ENCODE results near the gene POMT1.
"Not testable (repeated sequence)": the region's sequence is repeated elsewhere in the genome, so short reads cannot be mapped to it uniquely, and the experiment has no call there.

POMT1 gene

GRCh38 chr9:131499254-131499767 lies 3.4 kb upstream of the POMT1 start:
- DNase-seq (ENCODE audit: low spot score) = no peak

GRCh38 chr9:131500377-131500776 lies 2.3 kb upstream of the POMT1 start:
- DNase-seq (ENCODE audit: low spot score) = peak; percentile 76

- DNase-seq (ENCODE audit: low spot score) = peak; percentile 70
These were observed 1.7 kb upstream of the POMT1 start for GRCh38 chr9:131500939-131501541.

GRCh38 chr9:131503626-131504465 lies 1.1 kb downstream of the POMT1 start:
- peak; percentile 63 for DNase-seq (ENCODE audit: low spot score)

GRCh38 chr9:131505012-131505411 lies 2.3 kb downstream of the POMT1 start:
- no peak for DNase-seq (ENCODE audit: low spot score)

GRCh38 chr9:131511416-131511815 lies 8.7 kb downstream of the POMT1 start:
- DNase-seq (ENCODE audit: low spot score) = no peak

- DNase-seq (ENCODE audit: low spot score) = no peak
These were observed 9.2 kb downstream of the POMT1 start for GRCh38 chr9:131511880-131512279.

GRCh38 chr9:131513177-131513576 lies 10.5 kb downstream of the POMT1 start:
- DNase-seq (ENCODE audit: low spot score) = no peak

- DNase-seq (ENCODE audit: low spot score) = not testable (repeated sequence)
These were observed 12.9 kb downstream of the POMT1 start for GRCh38 chr9:131515559-131516031.

- DNase-seq (ENCODE audit: low spot score) = no peak
These were observed 13.4 kb downstream of the POMT1 start for GRCh38 chr9:131516100-131516499.

GRCh38 chr9:131516930-131517329 lies 14.2 kb downstream of the POMT1 start:
- DNase-seq (ENCODE audit: low spot score) = no peak

GRCh38 chr9:131517761-131518190 lies 15.1 kb downstream of the POMT1 start:
- DNase-seq (ENCODE audit: low spot score) = no peak

- no peak for DNase-seq (ENCODE audit: low spot score)
These were observed 15.8 kb downstream of the POMT1 start for GRCh38 chr9:131518553-131518952.

- no peak for DNase-seq (ENCODE audit: low spot score)
These were observed 17.8 kb downstream of the POMT1 start for GRCh38 chr9:131520503-131520902.

GRCh38 chr9:131521203-131521602 lies 18.5 kb downstream of the POMT1 start:
- DNase-seq (ENCODE audit: low spot score) = no peak

- no peak for DNase-seq (ENCODE audit: low spot score)
These were observed 19.1 kb downstream of the POMT1 start for GRCh38 chr9:131521822-131522221.

- DNase-seq (ENCODE audit: low spot score) = no peak
These were observed 19.8 kb downstream of the POMT1 start for GRCh38 chr9:131522257-131523085.

- no peak for DNase-seq (ENCODE audit: low spot score)
These were observed 20.3 kb downstream of the POMT1 start for GRCh38 chr9:131523086-131523388.

- DNase-seq (ENCODE audit: low spot score) = no peak
These were observed 21.0 kb downstream of the POMT1 start for GRCh38 chr9:131523451-131524435.

- DNase-seq (ENCODE audit: low spot score) = no peak
These were observed 22.1 kb downstream of the POMT1 start for GRCh38 chr9:131524665-131525315.
